IMR-90 (cell line): ENCODE measurements around the gene PLPP4. TPM values are rescaled to one million over a fixed set of nuclear protein-coding genes. Genes with fewer than 3 reads are reported as not detected.

Experiments used
- ATAC-seq: fragments of 200-7000 bp; cut with Tn5 transposase; 2 replicates; pipeline ENCODE4 v1.9.1; 2020; ENCODE audit warnings: low read depth, mild to moderate bottlenecking, moderate library complexity
- BruUV-seq: library from RNA; stranded (reverse); fragments of 400-500 nt; replicated peaks from 2 replicates; lab custom pipeline; 2021; lab: Mats Ljungman, UMichigan
- CTCF ChIA-PET: fragments of 300-600 bp; formaldehyde crosslinking; extraction: SDS; loops from one replicate; lab custom pipeline; 2021; ENCODE audit warnings: antibody characterized with exemption; lab: Yijun Ruan, JAX
- POLR2A ChIA-PET: fragments of 300-600 bp; sonication (Branson Sonifier 250); formaldehyde crosslinking; loops from one replicate; lab custom pipeline; 2022; ENCODE audit warnings: antibody characterized with exemption; ENCODE audit not compliant: unreplicated experiment; lab: Charles Lee
- DNase-seq: peaks from one replicate; pipeline ENCODE4 v3.0.0; 2013
- H2AFZ ChIP-seq: replicated peaks from 2 replicates; pipeline ENCODE3; 2013; ENCODE audit warnings: low read length, mild to moderate bottlenecking; ENCODE audit not compliant: poor library complexity
- H2AK5ac ChIP-seq: 2 replicates; pipeline ENCODE4 v1.6.1; 2013; ENCODE audit warnings: low read depth, low read length, inconsistent platforms
- H2AK9ac ChIP-seq: replicated peaks from 2 replicates; pipeline ENCODE3; 2013; ENCODE audit warnings: mild to moderate bottlenecking, low read depth, low read length, moderate library complexity; ENCODE audit not compliant: poor library complexity
- H2BK120ac ChIP-seq: 2 replicates; pipeline ENCODE4 v1.6.1; 2013; ENCODE audit warnings: low read depth, low read length, inconsistent platforms
- H2BK15ac ChIP-seq: 3 replicates; pipeline ENCODE4 v1.6.1; 2013; ENCODE audit warnings: low read depth, low read length, inconsistent platforms
- H2BK20ac ChIP-seq: 2 replicates; pipeline ENCODE4 v1.6.1; 2013; ENCODE audit warnings: low read depth, mild to moderate bottlenecking, inconsistent platforms, low read length, moderate library complexity
- H2BK5ac ChIP-seq: 2 replicates; pipeline ENCODE4 v1.6.1; 2013; ENCODE audit warnings: mild to moderate bottlenecking, low read depth, low read length, inconsistent platforms; ENCODE audit not compliant: poor library complexity, severe bottlenecking
- H3K14ac ChIP-seq: replicated peaks from 2 replicates; pipeline ENCODE4 v1.6.1; 2013; ENCODE audit warnings: low read depth, low read length, inconsistent platforms
- H3K18ac ChIP-seq: 2 replicates; pipeline ENCODE4 v1.6.1; 2013; ENCODE audit warnings: low read depth, low read length, control low read depth
- H3K23ac ChIP-seq: 2 replicates; pipeline ENCODE4 v1.6.1; 2013; ENCODE audit warnings: low read depth, low read length, inconsistent platforms
- H3K27ac ChIP-seq: 2 replicates; pipeline ENCODE4 v1.5.1; 2013; ENCODE audit warnings: mild to moderate bottlenecking, control low read depth, low read length; ENCODE audit not compliant: insufficient read depth
- H3K27me3 ChIP-seq: 2 replicates; pipeline ENCODE4 v1.6.1; 2013; ENCODE audit warnings: low read length; ENCODE audit not compliant: control insufficient read depth, insufficient read depth
- H3K36me3 ChIP-seq: 2 replicates; pipeline ENCODE4 v1.6.1; 2013; ENCODE audit warnings: low read length, mixed read lengths; ENCODE audit not compliant: control insufficient read depth, insufficient read depth
- H3K4ac ChIP-seq: 2 replicates; pipeline ENCODE4 v1.6.1; 2013; ENCODE audit warnings: low read depth, low read length, inconsistent platforms
- H3K4me1 ChIP-seq: 2 replicates; pipeline ENCODE4 v1.6.1; 2013; ENCODE audit warnings: low read length, mixed read lengths; ENCODE audit not compliant: control insufficient read depth, insufficient read depth
- H3K4me2 ChIP-seq: 2 replicates; pipeline ENCODE4 v1.6.1; 2013; ENCODE audit warnings: low read depth, mild to moderate bottlenecking, control low read depth, low read length, moderate library complexity
- H3K4me3 ChIP-seq: 2 replicates; pipeline ENCODE4 v1.5.1; 2013; ENCODE audit warnings: low read depth, mild to moderate bottlenecking, control low read depth, low read length, moderate library complexity; ENCODE audit not compliant: insufficient read depth
- H3K56ac ChIP-seq: 2 replicates; pipeline ENCODE4 v1.6.1; 2013; ENCODE audit warnings: low read length, inconsistent platforms; ENCODE audit not compliant: insufficient read depth; ENCODE audit errors: extremely low read depth
- H3K79me1 ChIP-seq, 2 experiments: 2 replicates each; pipeline ENCODE4 v1.6.1; 2013; ENCODE audit warnings: low read length in 2 of 2, inconsistent platforms in 1 of 2, low read depth in 1 of 2
- H3K9ac ChIP-seq: 2 replicates; pipeline ENCODE4 v1.6.1; 2013; ENCODE audit warnings: low read depth, low read length, control low read depth
- H3K9me1 ChIP-seq: 2 replicates; pipeline ENCODE4 v1.6.1; 2013; ENCODE audit warnings: low read length, inconsistent platforms; ENCODE audit not compliant: insufficient read depth
- H3K9me3 ChIP-seq: 2 replicates; pipeline ENCODE4 v1.6.1; 2013; ENCODE audit warnings: low read length; ENCODE audit not compliant: control insufficient read depth, insufficient read depth
- H4K20me1 ChIP-seq: 2 replicates; pipeline ENCODE4 v1.6.1; 2013; ENCODE audit warnings: low read length, inconsistent platforms; ENCODE audit not compliant: insufficient read depth
- H4K5ac ChIP-seq: 2 replicates; pipeline ENCODE4 v1.6.1; 2013; ENCODE audit warnings: mild to moderate bottlenecking, low read depth, low read length, control low read depth
- H4K8ac ChIP-seq, 2 experiments: 2 replicates each; pipeline ENCODE4 v1.6.1; 2013; ENCODE audit warnings: low read depth in 2 of 2, low read length in 2 of 2, control low read depth in 1 of 2, inconsistent platforms in 1 of 2
- H4K91ac ChIP-seq: 2 replicates; pipeline ENCODE4 v1.6.1; 2013; ENCODE audit warnings: low read depth, low read length, inconsistent platforms; ENCODE audit not compliant: insufficient read depth
- BHLHE40 ChIP-seq: fragments of 150-350 bp; IDR thresholded peaks from 2 replicates; pipeline ENCODE4 v1.6.1; 2016; ENCODE audit warnings: mild to moderate bottlenecking, low read depth, low read length
- CEBPB ChIP-seq: IDR thresholded peaks from 2 replicates; pipeline ENCODE4 v1.6.1; 2012; ENCODE audit warnings: low read depth, low read length, improper control_type of control experiment
- CHD1 ChIP-seq: IDR thresholded peaks from 2 replicates; pipeline ENCODE4 v1.6.1; 2012; ENCODE audit warnings: low read depth, low read length, improper control_type of control experiment
- FOS ChIP-seq: fragments of 150-350 bp; IDR thresholded peaks from 2 replicates; pipeline ENCODE4 v1.6.1; 2016; ENCODE audit warnings: low read depth, low read length
- MAFK ChIP-seq: IDR thresholded peaks from 2 replicates; pipeline ENCODE4 v1.6.1; 2012; ENCODE audit warnings: low read depth, low read length, improper control_type of control experiment
- MAZ ChIP-seq: IDR thresholded peaks from 2 replicates; pipeline ENCODE4 v1.6.1; 2012; ENCODE audit warnings: low read depth, mild to moderate bottlenecking, low read length, improper control_type of control experiment, moderate library complexity, borderline replicate concordance
- MXI1 ChIP-seq: IDR thresholded peaks from 2 replicates; pipeline ENCODE4 v1.6.1; 2012; ENCODE audit warnings: low read depth, mild to moderate bottlenecking, low read length, moderate library complexity, borderline replicate concordance
- NFE2L2 ChIP-seq: fragments of 150-350 bp; IDR thresholded peaks from 2 replicates; pipeline ENCODE4 v1.6.1; 2016; ENCODE audit warnings: low read depth, mild to moderate bottlenecking, low read length
- POLR2A ChIP-seq: IDR thresholded peaks from 2 replicates; pipeline ENCODE4 v1.6.1; 2012; ENCODE audit warnings: mild to moderate bottlenecking, low read depth, low read length
- RAD21 ChIP-seq: IDR thresholded peaks from 2 replicates; pipeline ENCODE4 v1.6.1; 2012; ENCODE audit warnings: low read length, improper control_type of control experiment
- RCOR1 ChIP-seq: IDR thresholded peaks from 2 replicates; pipeline ENCODE4 v1.6.1; 2012; ENCODE audit warnings: mild to moderate bottlenecking, low read length, improper control_type of control experiment; ENCODE audit not compliant: insufficient replicate concordance
- RFX5 ChIP-seq: IDR thresholded peaks from 2 replicates; pipeline ENCODE4 v1.8.0; 2012; ENCODE audit warnings: low read depth, mild to moderate bottlenecking, low read length, moderate library complexity
- SMC3 ChIP-seq: fragments of 150-350 bp; IDR thresholded peaks from 2 replicates; pipeline ENCODE4 v1.6.1; 2016; ENCODE audit warnings: low read depth, mild to moderate bottlenecking, antibody characterized with exemption, low read length, moderate library complexity
- WGBS, 2 experiments: methylation state at CpG; one replicate each; pipeline versions ENCODE4 v1.1.5 to v1.1.7; 2013; ENCODE audit warnings: missing lambda C conversion rate in 2 of 2; ENCODE audit not compliant: insufficient read length in 1 of 2; ENCODE audit errors: extremely low coverage in 2 of 2; 5-methylcytosine and 5-hydroxymethylcytosine counted together
- dilution Hi-C: fragments of 300-500 bp; cut with HindIII; formaldehyde crosslinking; loops from one replicate; pipeline ENCODE4 v1.14.3; 2018; ENCODE audit warnings: low sequenced_read_pairs; ENCODE audit not compliant: unreplicated experiment
- in situ Hi-C: fragments of 300-500 bp; cut with MboI; formaldehyde crosslinking; loops from 3 replicates; pipeline ENCODE4 v1.14.3; 2019; ENCODE audit warnings: low sequenced_read_pairs, inconsistent platforms, mixed read lengths
- intact Hi-C: fragments of 100-400 bp; cut with micrococcal nuclease; formaldehyde crosslinking; loops from 2 replicates; pipeline ENCODE4 v1.10.0; 2022
- polyA plus RNA-seq, 3 experiments: library from polyadenylated mRNA; depleted of rRNA; stranded (reverse); fragments of >200 nt; gene quantifications; 2 replicates each; pipeline ENCODE4 v1.2.3, GENCODE V29; 2012; ENCODE audit warnings: low replicate concordance in 1 of 3
- total RNA-seq: library from RNA; depleted of rRNA; stranded (reverse); fragments of >200 nt; gene quantifications from 2 replicates; pipeline ENCODE4 v1.2.3, GENCODE V29; 2012
- TF ChIP-seq, protein P1 (sequence below): fragments of 150-350 bp; IDR thresholded peaks from 2 replicates; pipeline ENCODE4 v1.6.1; 2017; ENCODE audit warnings: mild to moderate bottlenecking, antibody characterized with exemption, low read length, low read depth
- TF ChIP-seq, protein P2 (sequence below): fragments of 150-350 bp; IDR thresholded peaks from 2 replicates; pipeline ENCODE4 v1.6.1; 2016; ENCODE audit warnings: low read depth, mild to moderate bottlenecking, low read length, moderate library complexity, borderline replicate concordance
- TF ChIP-seq, protein P3 (sequence below): conservative IDR thresholded peaks from 2 replicates; pipeline ENCODE4 v1.5.1; 2012; ENCODE audit warnings: mild to moderate bottlenecking, low read depth, low read length, improper control_type of control experiment

PLPP4 gene
- total and polyA plus RNA-seq, 2 of the 4 experiments (the other 2 are of a cell fraction): 0.18 to 0.60 TPM

DNA sequence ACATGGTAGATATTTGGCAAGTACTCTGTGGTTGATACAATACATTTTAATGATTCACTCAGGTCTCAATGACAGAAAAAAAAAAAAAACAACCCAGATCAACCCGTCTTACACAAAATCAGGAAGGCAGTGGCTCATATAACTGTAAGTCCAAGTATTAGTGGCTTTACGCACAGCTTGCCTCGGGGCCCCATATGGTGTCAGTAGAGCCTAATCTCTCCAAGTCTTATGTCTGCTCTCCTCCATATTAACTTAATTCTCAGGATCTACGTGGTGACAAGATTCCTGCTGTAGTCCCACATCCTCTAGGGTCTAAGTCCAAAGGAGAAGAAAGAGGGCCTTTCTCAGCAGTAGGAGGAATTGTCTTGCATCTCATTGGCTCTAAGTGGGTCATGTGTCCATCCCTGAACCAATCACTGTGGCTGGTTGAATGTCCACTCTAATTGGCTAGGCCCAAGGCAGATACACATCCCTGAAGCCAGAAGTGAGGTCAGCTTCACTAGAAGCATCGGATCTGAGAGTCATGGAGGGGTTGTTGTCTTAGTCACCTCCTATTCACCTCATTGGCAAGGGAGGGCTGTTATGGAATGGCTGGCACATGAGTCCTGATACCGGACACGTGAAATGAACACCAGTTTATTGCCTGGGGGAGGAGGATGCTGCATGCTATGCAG, 20.5 kb upstream of the PLPP4 start:
- TF ChIP-seq MAFK (no peak), BHLHE40 (no peak), FOS (no peak), RCOR1 (no peak), NFE2L2 (no peak), RAD21 (no peak), CHD1 (no peak), RFX5 (no peak), MAZ (no peak), MXI1 (no peak), CEBPB (no peak), POLR2A (no peak), SMC3 (no peak)
- TF ChIP-seq, protein P1, sequence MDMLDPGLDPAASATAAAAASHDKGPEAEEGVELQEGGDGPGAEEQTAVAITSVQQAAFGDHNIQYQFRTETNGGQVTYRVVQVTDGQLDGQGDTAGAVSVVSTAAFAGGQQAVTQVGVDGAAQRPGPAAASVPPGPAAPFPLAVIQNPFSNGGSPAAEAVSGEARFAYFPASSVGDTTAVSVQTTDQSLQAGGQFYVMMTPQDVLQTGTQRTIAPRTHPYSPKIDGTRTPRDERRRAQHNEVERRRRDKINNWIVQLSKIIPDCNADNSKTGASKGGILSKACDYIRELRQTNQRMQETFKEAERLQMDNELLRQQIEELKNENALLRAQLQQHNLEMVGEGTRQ: no peak
- TF ChIP-seq, protein P2, sequence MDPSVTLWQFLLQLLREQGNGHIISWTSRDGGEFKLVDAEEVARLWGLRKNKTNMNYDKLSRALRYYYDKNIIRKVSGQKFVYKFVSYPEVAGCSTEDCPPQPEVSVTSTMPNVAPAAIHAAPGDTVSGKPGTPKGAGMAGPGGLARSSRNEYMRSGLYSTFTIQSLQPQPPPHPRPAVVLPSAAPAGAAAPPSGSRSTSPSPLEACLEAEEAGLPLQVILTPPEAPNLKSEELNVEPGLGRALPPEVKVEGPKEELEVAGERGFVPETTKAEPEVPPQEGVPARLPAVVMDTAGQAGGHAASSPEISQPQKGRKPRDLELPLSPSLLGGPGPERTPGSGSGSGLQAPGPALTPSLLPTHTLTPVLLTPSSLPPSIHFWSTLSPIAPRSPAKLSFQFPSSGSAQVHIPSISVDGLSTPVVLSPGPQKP: no peak
- TF ChIP-seq, protein P3, sequence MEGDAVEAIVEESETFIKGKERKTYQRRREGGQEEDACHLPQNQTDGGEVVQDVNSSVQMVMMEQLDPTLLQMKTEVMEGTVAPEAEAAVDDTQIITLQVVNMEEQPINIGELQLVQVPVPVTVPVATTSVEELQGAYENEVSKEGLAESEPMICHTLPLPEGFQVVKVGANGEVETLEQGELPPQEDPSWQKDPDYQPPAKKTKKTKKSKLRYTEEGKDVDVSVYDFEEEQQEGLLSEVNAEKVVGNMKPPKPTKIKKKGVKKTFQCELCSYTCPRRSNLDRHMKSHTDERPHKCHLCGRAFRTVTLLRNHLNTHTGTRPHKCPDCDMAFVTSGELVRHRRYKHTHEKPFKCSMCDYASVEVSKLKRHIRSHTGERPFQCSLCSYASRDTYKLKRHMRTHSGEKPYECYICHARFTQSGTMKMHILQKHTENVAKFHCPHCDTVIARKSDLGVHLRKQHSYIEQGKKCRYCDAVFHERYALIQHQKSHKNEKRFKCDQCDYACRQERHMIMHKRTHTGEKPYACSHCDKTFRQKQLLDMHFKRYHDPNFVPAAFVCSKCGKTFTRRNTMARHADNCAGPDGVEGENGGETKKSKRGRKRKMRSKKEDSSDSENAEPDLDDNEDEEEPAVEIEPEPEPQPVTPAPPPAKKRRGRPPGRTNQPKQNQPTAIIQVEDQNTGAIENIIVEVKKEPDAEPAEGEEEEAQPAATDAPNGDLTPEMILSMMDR: no peak
- peaks cover 19% of the 10 kb centered on the region for H3K9me3 ChIP-seq
- no peak overlapping the region for H3K4me3 ChIP-seq
- intact Hi-C loops: no loop called here
- no peaks in the 10 kb centered on the region for H4K20me1 ChIP-seq
- dilution Hi-C loops: no loop called here
- H3K4me1 ChIP-seq: no peaks in the 10 kb centered on the region
- no peaks in the 10 kb centered on the region for H3K36me3 ChIP-seq
- no peaks in the 10 kb centered on the region for H3K79me1 ChIP-seq
- no TSS peak for BruUV-seq
- H3K23ac ChIP-seq: no peak overlapping the region
- ChIA-PET CTCF (interaction anchor here (1.2 to 1.4 kb wide), 2 partner anchors 13 kb away, joined by 3 read pairs; no protein-coding TSS in a partner anchor), POLR2A (no interaction called here)
- no peak overlapping the region for H4K8ac ChIP-seq
- H3K27ac ChIP-seq: no peak overlapping the region
- H3K4ac ChIP-seq: no peak overlapping the region
- H3K14ac ChIP-seq: no peak overlapping the region
- H2BK120ac ChIP-seq: no peak overlapping the region
- no peak overlapping the region for H2BK20ac ChIP-seq
- H3K9ac ChIP-seq: no peak overlapping the region
- DNase-seq (no peak), ATAC-seq (no peak)
- no peaks in the 10 kb centered on the region for H3K27me3 ChIP-seq
- no peak overlapping the region for H2AK9ac ChIP-seq
- WGBS, 2 experiments: no CpG with 5 or more reads among the region's 7 CpGs
- H4K5ac ChIP-seq: no peak overlapping the region
- no peak overlapping the region for H2BK15ac ChIP-seq
- no peak overlapping the region for H2AFZ ChIP-seq
- no peak overlapping the region for H4K91ac ChIP-seq
- H3K4me2 ChIP-seq: no peak overlapping the region
- no peaks in the 10 kb centered on the region for H3K9me1 ChIP-seq
- H2AK5ac ChIP-seq: no peak overlapping the region
- in situ Hi-C loops: no loop called here
- H3K56ac ChIP-seq: no peak overlapping the region
- no peak overlapping the region for H2BK5ac ChIP-seq
- no peak overlapping the region for H3K18ac ChIP-seq
